ENCODE measurements around the gene AFF3. TPM values are rescaled to one million over a fixed set of nuclear protein-coding genes. Genes with fewer than 3 reads are reported as not detected.

The AFF3 gene
- total and polyA plus RNA-seq, 8 donors: 16.4 to 42.0 (median 21.4) TPM

GRCh38 chr2:100070078-100070477 lies 72.3 kb downstream of the AFF3 start:
- no peak overlapping the region for H3K4me3 ChIP-seq
- no peaks in the 10 kb centered on the region for H3K9me3 ChIP-seq
- no peaks in the 10 kb centered on the region for H3K36me3 ChIP-seq
- intact Hi-C loops (cut with DNase I): no loop called here
- no peaks in the 10 kb centered on the region for H3K27me3 ChIP-seq
- H3K4me1 ChIP-seq: peaks cover 8 to 16% of the 10 kb centered on the region in 2 donors
- H3K27ac ChIP-seq: no peak overlapping the region
- ATAC-seq: no peak
- TF ChIP-seq, protein P1, sequence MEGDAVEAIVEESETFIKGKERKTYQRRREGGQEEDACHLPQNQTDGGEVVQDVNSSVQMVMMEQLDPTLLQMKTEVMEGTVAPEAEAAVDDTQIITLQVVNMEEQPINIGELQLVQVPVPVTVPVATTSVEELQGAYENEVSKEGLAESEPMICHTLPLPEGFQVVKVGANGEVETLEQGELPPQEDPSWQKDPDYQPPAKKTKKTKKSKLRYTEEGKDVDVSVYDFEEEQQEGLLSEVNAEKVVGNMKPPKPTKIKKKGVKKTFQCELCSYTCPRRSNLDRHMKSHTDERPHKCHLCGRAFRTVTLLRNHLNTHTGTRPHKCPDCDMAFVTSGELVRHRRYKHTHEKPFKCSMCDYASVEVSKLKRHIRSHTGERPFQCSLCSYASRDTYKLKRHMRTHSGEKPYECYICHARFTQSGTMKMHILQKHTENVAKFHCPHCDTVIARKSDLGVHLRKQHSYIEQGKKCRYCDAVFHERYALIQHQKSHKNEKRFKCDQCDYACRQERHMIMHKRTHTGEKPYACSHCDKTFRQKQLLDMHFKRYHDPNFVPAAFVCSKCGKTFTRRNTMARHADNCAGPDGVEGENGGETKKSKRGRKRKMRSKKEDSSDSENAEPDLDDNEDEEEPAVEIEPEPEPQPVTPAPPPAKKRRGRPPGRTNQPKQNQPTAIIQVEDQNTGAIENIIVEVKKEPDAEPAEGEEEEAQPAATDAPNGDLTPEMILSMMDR (IDR thresholded peaks at IDR 0.05): no peak
- peak in 1 of 4 donors; percentile 28 for DNase-seq

DNA sequence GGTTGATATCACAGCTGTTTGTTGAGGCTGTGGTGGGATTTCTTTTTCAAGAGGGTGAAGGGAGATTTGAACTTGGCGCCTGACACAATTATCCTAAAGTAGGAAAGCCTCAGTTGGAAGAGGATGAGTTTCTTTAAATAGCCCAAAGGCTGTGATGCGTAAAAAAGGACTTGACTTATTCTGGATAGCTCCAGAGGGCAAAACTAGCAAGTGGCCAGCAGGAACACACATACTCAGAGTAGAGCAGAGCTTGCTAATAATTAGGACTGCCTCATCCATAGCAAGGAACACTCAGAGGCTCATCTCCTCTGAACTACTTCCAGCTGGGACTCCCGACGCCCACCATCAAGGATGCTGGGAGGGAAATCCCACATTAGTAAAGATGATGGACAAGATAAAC lies 74.0 kb downstream of the AFF3 start:
- TF ChIP-seq, protein P1 (IDR thresholded peaks at IDR 0.05): no peak
- DNase-seq: no peak
- Histone ChIP-seq H3K27ac (peak overlapping the region in 1 of 2 donors; percentile 60), H3K4me1 (peaks cover 8 to 20% of the 10 kb centered on the region in 2 donors), H3K9me3 (peaks cover 0 to 2% of the 10 kb centered on the region in 2 donors), H3K4me3 (no peak overlapping the region), H3K27me3 (no peaks in the 10 kb centered on the region), H3K36me3 (no peaks in the 10 kb centered on the region)
- intact Hi-C loops (cut with DNase I): no loop called here
- ATAC-seq: peak; percentile 40

DNA sequence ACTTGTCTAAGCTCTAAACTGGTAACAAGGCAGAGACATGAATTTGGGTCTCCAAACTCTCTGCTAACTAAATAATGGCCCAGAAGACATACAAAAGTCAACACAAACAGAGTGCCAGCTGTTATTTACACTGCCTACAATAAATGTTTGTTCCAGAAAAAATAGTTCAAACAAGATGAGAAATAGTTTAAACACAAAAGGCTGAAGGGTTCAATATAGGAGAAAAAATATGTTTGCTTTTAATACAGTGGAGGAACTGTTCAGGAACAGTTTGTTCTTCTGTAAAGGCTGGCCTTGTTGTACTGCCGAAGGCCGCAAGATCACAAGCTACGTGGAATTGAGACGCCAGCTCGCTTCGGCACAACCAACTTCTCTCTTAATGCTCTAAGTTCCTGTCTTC lies 74.6 kb downstream of the AFF3 start:
- H3K4me1 ChIP-seq: peaks cover 8 to 20% of the 10 kb centered on the region in 2 donors
- intact Hi-C loops (cut with DNase I): no loop called here
- TF ChIP-seq, protein P1 (IDR thresholded peaks at IDR 0.05): no peak

DNA sequence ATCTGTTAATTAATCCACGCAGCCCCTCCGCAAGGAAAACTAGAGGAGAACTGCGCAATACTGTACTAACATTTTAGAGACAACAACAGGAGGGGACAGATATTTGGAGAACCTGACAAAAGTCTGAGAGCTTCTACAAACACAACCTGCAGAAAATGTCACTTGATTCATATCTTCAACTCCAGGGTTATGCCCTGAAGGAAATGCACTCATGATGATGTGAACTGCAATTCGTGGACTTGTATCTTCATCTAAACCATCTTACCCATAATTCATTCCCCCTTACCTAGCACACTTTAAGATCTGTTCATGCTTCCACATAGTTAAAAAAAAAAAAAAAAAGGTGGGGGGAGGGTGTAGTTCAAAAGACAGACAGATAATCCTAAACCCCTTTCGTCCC lies 75.5 kb downstream of the AFF3 start:
- peaks cover 8 to 20% of the 10 kb centered on the region in 2 donors for H3K4me1 ChIP-seq
- DNase-seq: no peak
- no peaks in the 10 kb centered on the region for H3K27me3 ChIP-seq
- peaks cover 0 to 4% of the 10 kb centered on the region in 2 donors for H3K9me3 ChIP-seq
- intact Hi-C loops (cut with DNase I): no loop called here
- ATAC-seq: no peak
- no peak overlapping the region for H3K27ac ChIP-seq
- H3K36me3 ChIP-seq: no peaks in the 10 kb centered on the region
- TF ChIP-seq, protein P1 (IDR thresholded peaks at IDR 0.05): no peak
- no peak overlapping the region for H3K4me3 ChIP-seq

More for the DNA sequence above, 74.6 kb downstream of the AFF3 start:
- DNase-seq (no peak), ATAC-seq (peak; percentile 63)
- no peaks in the 10 kb centered on the region for H3K36me3 ChIP-seq
- H3K9me3 ChIP-seq: peaks cover 0 to 4% of the 10 kb centered on the region in 2 donors
- peak overlapping the region in 1 of 2 donors; percentile 60 for H3K27ac ChIP-seq
- no peak overlapping the region for H3K4me3 ChIP-seq
- H3K27me3 ChIP-seq: no peaks in the 10 kb centered on the region

DNA sequence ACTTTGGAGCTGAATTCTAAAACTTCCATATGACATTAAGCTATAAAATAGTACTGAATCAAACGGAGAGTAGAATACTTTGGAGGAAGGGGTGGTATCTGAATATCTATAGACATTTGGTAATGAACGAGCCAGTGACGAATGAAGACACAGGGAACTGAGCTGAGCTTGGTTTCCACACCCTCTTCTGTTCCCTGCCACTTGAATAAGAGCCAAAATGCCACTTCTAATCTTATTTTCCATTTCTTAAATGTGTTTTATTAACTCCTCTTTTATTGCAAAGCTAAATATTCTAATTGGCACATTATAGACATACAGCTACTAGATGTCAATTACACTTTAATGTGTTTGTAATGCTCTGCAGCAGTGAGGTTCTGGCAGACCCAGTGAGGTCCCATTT lies 76.1 kb downstream of the AFF3 start:
- Histone ChIP-seq H3K4me3 (no peak overlapping the region), H3K36me3 (no peaks in the 10 kb centered on the region), H3K9me3 (peaks cover 0 to 4% of the 10 kb centered on the region in 2 donors), H3K4me1 (peaks cover 8 to 20% of the 10 kb centered on the region in 2 donors), H3K27ac (peak overlapping the region in 1 of 2 donors; percentile 7), H3K27me3 (no peaks in the 10 kb centered on the region)
- no peak for DNase-seq
- TF ChIP-seq, protein P1 (IDR thresholded peaks at IDR 0.05): no peak
- intact Hi-C loops (cut with DNase I): no loop called here
- ATAC-seq: peak; percentile 61

All from left lung (tissue), 10 donors.